Mesodermal cell (in vitro differentiated cells): ENCODE results near the gene ERBB2.

Experiments
- H3K27ac ChIP-seq: 2 replicates; pipeline ENCODE4 v1.7.0; 2013; ENCODE audit warnings: mild to moderate bottlenecking, low read depth, low read length, moderate library complexity; ENCODE audit not compliant: severe bottlenecking
- H3K36me3 ChIP-seq: 2 replicates; pipeline ENCODE4 v1.7.1; 2013; ENCODE audit warnings: mild to moderate bottlenecking, low read length, moderate library complexity; ENCODE audit not compliant: control insufficient read depth, insufficient read depth
- H3K4me1 ChIP-seq: one replicate; pipeline ENCODE4 v1.7.1; 2013; ENCODE audit warnings: mild to moderate bottlenecking, low read length; ENCODE audit not compliant: insufficient read depth, control insufficient read depth, poor library complexity, severe bottlenecking
- H3K4me3 ChIP-seq: 2 replicates; pipeline ENCODE4 v1.7.0; 2013; ENCODE audit warnings: low read length, control low read depth, mild to moderate bottlenecking; ENCODE audit not compliant: insufficient read depth, poor library complexity, severe bottlenecking; ENCODE audit errors: extremely low read depth
- H3K9me3 ChIP-seq: 2 replicates; pipeline ENCODE4 v1.7.1; 2013; ENCODE audit warnings: mild to moderate bottlenecking, low read length, moderate library complexity; ENCODE audit not compliant: control insufficient read depth
- WGBS, 2 experiments: methylation state at CpG; one replicate each; pipeline ENCODE4 v1.1.5; 2013; ENCODE audit warnings: missing lambda C conversion rate in 2 of 2; ENCODE audit not compliant: insufficient coverage in 2 of 2; 5-methylcytosine and 5-hydroxymethylcytosine counted together

The ERBB2 gene

GRCh38 chr17:39700148-39700987, 504 bp downstream of the ERBB2 start:
- peak overlapping the region; percentile 41 for H3K27ac ChIP-seq
- peaks cover 5% of the 10 kb centered on the region for H3K36me3 ChIP-seq
- peak overlapping the region; percentile 81 for H3K4me3 ChIP-seq
- H3K9me3 ChIP-seq, result no peaks in the 10 kb centered on the region
- peaks cover 21% of the 10 kb centered on the region for H3K4me1 ChIP-seq
- 0 to 1% methylated on average over 42 to 46 of the region's 57 CpGs for WGBS, 2 experiments

DNA sequence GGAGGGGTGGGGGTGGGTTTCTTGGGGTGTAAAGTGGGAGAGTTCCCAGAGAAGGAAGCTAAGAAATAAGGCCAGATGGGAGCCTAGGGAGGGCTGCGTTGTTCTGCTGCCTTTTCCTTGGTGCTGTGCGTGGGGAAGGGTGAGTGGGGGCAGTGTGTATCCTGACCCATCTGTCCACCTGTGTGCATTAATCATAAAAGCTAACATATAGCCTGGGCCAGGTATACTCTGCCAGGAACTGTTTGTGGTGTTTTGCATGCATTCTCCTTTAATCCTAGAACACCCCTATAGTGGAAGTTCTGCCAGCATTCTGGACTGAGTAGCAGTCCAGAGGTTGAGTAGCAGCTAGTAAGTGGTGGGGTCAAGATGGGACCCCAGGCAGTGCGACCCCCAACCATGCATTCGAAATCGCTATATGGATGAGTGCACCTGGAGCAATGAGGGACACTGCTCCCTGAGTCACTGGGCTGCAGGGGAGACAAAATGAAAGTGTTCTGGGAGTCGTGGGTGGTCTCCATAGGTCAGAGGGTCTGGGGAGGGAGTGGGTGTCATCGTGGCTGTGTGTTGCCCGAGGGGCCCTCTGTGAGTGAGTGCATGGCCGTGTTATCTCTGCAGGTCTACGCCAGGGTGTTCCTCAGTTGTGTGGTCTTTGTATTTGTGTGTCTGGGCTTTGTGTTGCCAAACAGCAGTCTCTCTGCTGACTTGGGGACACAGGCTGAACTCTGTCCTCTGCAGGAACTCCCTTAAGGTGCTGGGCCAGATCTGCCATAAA, 1.3 kb downstream of the ERBB2 start:
- Histone ChIP-seq H3K9me3 (no peaks in the 10 kb centered on the region), H3K4me1 (peaks cover 14% of the 10 kb centered on the region), H3K27ac (peak overlapping the region; percentile 41), H3K4me3 (peak overlapping the region; percentile 81), H3K36me3 (peaks cover 8% of the 10 kb centered on the region)
- 15 to 16% methylated on average over 9 to 10 of the region's 10 CpGs for WGBS, 2 experiments

GRCh38 chr17:39701784-39702422, 2.0 kb downstream of the ERBB2 start:
- Histone ChIP-seq H3K4me3 (peak overlapping the region; percentile 81), H3K4me1 (peaks cover 14% of the 10 kb centered on the region), H3K27ac (no peak overlapping the region), H3K9me3 (no peaks in the 10 kb centered on the region), H3K36me3 (peaks cover 10% of the 10 kb centered on the region)
- 82 to 87% methylated on average over 3 of the region's 4 CpGs for WGBS, 2 experiments

DNA sequence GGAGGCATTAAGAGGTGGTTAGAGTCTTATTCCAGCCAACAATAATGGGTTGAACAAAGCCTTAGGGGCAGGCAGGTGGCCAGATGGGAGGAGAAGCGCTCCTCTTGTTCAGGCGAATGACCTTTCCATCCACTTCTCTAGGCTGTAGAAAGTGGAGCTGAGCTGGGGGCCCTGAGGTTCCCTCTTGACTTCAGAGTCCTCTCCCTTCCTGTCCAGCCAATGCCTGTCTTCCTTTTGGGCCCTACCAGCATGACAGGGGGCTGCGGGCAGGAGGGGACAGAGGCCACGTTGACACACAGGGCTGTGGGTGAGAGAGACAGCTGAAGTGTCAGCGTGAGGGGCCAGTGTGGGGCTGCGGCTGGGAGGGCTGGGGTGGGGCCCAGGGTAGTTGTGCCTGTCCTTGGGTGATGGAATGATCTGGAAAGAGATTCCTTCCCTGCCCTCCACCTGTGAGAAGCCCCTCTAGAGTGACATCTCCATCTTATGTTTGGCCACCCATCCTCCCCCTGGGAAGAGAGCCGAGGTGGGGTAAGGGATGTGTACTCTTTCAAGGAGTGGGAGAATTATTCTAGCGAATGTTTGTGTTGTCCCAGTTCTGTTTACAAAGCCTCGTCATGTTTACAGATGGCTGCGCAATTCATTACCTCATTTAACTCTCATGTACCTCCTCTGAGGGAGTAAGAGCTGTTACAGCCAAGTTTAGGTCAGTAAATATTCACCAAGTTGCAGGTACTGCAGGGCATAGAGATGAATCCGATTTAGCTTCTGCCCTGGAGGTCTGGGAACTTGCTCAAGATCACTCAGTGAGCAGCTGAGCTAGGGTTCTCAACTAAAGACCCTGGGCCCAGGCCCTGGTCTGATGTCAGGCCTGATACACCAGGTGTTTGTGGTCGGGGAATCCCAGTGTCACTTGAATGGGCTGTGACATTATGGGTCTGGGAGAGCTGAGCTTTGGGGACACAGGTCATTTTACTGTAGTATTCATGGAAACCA, 3.3 kb downstream of the ERBB2 start:
- Histone ChIP-seq H3K9me3 (no peaks in the 10 kb centered on the region), H3K27ac (no peak overlapping the region), H3K36me3 (peaks cover 18% of the 10 kb centered on the region), H3K4me3 (no peak overlapping the region), H3K4me1 (peaks cover 14% of the 10 kb centered on the region)
- WGBS, 2 experiments, result 79 to 83% methylated on average over 4 to 9 of the region's 12 CpGs

DNA sequence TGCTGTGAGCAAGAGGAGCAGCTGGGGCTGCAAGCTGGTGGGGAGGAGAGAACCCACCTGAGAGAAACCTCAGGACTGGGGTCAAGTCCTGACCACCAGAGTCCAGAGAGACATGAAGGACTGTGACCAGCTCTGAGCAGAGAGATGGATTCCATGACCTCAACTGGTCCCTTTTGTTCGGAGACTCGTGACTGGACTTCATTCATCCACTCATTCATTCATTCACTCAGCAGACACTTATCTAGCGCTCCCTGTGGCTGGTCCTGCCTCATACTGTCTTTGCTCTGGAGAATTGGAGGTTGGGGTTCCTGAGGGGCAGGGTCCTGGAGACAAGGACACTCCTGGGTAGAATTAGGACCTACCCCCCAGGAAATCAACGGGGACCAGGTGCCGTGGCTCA, 4.0 kb downstream of the ERBB2 start:
- Histone ChIP-seq H3K9me3 (no peaks in the 10 kb centered on the region), H3K4me3 (no peak overlapping the region), H3K4me1 (peaks cover 14% of the 10 kb centered on the region), H3K36me3 (peaks cover 25% of the 10 kb centered on the region), H3K27ac (no peak overlapping the region)
- 97 to 100% methylated on average over 2 to 4 of the region's 5 CpGs for WGBS, 2 experiments

DNA sequence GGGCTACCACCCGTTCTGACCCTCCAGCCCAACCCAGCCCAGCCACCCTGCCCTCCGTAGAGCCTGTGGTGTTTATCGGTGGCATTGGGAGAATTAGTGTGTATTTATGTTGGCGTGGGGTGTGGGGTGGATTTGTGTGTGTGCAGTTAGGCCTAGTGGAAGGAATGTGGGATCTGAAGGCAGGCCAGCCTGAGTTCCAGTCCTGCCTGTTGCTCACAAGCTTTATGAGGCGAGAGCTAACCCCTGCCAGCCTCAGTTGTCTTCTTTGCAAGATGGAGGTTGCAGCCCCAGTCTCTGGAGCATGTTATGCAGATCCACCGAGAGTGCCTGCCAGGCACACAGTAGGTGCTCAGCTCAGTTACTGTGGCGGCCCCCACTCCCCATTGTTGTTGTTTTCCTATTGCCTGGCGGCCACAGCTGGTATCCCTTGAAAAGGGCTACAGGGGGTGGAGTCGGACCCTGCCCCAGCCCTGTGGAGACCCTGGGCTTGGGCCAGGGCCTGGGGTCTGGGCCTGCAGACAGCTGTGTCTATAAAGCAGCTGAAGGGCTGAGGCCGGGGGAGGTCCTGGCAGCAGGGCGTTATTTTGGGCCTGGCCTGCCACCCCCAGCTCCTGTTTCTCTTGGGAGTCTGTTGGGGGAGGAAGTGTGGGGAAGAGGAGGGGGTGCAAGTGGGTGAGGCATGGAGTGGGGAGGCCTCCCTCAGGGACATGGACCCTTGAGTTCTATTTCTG, 5.1 kb downstream of the ERBB2 start:
- no peak overlapping the region for H3K27ac ChIP-seq
- peaks cover 36% of the 10 kb centered on the region for H3K36me3 ChIP-seq
- H3K4me1 ChIP-seq, result peaks cover 8% of the 10 kb centered on the region
- no peaks in the 10 kb centered on the region for H3K9me3 ChIP-seq
- WGBS, 2 experiments, result 70 to 74% methylated on average over 8 to 11 of the region's 11 CpGs
- no peak overlapping the region for H3K4me3 ChIP-seq

GRCh38 chr17:39705786-39706348, 6.0 kb downstream of the ERBB2 start:
- WGBS, 2 experiments, result 91 to 97% methylated on average over 12 of the region's 12 CpGs
- H3K4me3 ChIP-seq, result no peak overlapping the region
- H3K27ac ChIP-seq, result no peak overlapping the region
- H3K4me1 ChIP-seq, result peaks cover 8% of the 10 kb centered on the region
- no peaks in the 10 kb centered on the region for H3K9me3 ChIP-seq
- H3K36me3 ChIP-seq, result peaks cover 44% of the 10 kb centered on the region

GRCh38 chr17:39706383-39706782, 6.5 kb downstream of the ERBB2 start:
- Histone ChIP-seq H3K4me1 (peaks cover 3% of the 10 kb centered on the region), H3K4me3 (no peak overlapping the region), H3K36me3 (peaks cover 46% of the 10 kb centered on the region), H3K9me3 (no peaks in the 10 kb centered on the region), H3K27ac (no peak overlapping the region)
- 93 to 96% methylated on average over 3 to 4 of the region's 8 CpGs for WGBS, 2 experiments

DNA sequence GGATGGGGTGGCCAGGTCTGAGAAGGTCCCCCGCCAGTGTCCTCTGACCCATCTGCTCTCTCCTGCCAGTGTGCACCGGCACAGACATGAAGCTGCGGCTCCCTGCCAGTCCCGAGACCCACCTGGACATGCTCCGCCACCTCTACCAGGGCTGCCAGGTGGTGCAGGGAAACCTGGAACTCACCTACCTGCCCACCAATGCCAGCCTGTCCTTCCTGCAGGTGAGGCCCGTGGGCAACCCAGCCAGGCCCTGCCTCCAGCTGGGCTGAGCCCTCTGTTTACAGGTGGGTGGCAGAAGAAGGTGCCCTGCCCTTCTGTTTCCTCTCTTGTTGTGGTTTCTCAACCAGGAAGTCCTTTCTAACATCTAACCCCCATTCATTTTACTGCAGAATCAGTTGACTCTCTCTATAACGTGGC, 7.1 kb downstream of the ERBB2 start:
- H3K9me3 ChIP-seq, result no peaks in the 10 kb centered on the region
- H3K36me3 ChIP-seq, result peaks cover 50% of the 10 kb centered on the region
- H3K4me1 ChIP-seq, result no peaks in the 10 kb centered on the region
- H3K27ac ChIP-seq, result no peak overlapping the region
- H3K4me3 ChIP-seq, result no peak overlapping the region
- 92 to 97% methylated on average over 6 to 7 of the region's 7 CpGs for WGBS, 2 experiments
